ENCODE results near the gene RSPO4. TPM values are rescaled to one million over a fixed set of nuclear protein-coding genes. Genes with fewer than 3 reads are reported as not detected.
A peak's percentile ranks its signal among the peaks of the same experiment; 100 is the strongest.

Gene RSPO4
- total and polyA plus RNA-seq, 2 of the 13 experiments (the other 11 are each of a cell fraction or from before 2014, with no cell fraction given): not detected

DNA sequence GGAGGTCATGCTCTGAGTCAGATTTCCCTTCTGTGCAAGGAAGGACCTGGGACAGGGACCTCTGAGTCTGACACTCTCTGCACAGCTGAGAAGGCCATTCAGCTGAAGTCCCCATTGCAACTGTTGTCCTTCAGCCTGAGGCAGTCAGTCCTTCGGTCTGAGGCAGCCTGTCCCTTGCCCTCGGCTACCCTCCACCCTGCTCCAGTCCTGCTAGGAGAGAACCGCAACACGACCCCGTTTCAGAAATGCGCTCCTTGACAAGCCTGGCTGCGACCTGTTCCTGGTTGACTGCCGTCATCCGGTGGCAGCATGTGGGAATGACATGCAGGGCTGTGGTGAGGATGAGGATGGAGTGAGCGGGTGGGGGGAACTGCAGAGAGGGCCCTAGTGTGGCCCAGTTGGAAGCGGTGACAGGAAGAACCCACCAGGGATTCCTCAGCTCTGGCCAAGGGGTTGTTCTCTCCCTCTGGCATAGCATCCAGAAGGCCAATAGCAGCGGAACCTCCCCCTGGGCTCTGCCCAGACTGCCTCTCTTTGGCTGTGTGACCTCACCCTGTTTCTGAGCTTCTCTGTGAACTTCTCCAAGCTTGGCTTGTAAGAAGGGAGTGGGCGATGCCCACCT is 45.7 kb downstream of the RSPO4 start (continued):
- TF ChIP-seq, protein P1, sequence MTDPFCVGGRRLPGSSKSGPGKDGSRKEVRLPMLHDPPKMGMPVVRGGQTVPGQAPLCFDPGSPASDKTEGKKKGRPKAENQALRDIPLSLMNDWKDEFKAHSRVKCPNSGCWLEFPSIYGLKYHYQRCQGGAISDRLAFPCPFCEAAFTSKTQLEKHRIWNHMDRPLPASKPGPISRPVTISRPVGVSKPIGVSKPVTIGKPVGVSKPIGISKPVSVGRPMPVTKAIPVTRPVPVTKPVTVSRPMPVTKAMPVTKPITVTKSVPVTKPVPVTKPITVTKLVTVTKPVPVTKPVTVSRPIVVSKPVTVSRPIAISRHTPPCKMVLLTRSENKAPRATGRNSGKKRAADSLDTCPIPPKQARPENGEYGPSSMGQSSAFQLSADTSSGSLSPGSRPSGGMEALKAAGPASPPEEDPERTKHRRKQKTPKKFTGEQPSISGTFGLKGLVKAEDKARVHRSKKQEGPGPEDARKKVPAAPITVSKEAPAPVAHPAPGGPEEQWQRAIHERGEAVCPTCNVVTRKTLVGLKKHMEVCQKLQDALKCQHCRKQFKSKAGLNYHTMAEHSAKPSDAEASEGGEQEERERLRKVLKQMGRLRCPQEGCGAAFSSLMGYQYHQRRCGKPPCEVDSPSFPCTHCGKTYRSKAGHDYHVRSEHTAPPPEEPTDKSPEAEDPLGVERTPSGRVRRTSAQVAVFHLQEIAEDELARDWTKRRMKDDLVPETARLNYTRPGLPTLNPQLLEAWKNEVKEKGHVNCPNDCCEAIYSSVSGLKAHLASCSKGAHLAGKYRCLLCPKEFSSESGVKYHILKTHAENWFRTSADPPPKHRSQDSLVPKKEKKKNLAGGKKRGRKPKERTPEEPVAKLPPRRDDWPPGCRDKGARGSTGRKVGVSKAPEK (CRISPR knock-in tag; IDR thresholded peaks at IDR 0.05; ENCODE audit: borderline replicate concordance): 0 out of 2 replicates have a peak, but pooled peaks have one; percentile 88
- TF ChIP-seq KLF15 (CRISPR knock-in tag; IDR thresholded peaks at IDR 0.05; ENCODE audit: borderline replicate concordance) (no peak), BHLHE40 (IDR thresholded peaks at IDR 0.05; ENCODE audit: low read length) (peak; percentile 50; the same call in 1 of the 2 replicates), ZNF850 (CRISPR knock-in tag; conservative IDR thresholded peaks at IDR 0.05) (no peak), ZEB1 (IDR thresholded peaks at IDR 0.05; ENCODE audit: insufficient replicate concordance, low read depth) (no peak), FOXK2 (IDR thresholded peaks at IDR 0.05) (no peak), ZSCAN9 (CRISPR knock-in tag; IDR thresholded peaks at IDR 0.05; ENCODE audit: borderline replicate concordance) (0 out of 2 replicates have a peak, but pooled peaks have one; percentile 66), ASH2L (IDR thresholded peaks at IDR 0.05; ENCODE audit: insufficient read length, low read depth, low read length) (no peak), ZNF749 (CRISPR knock-in tag; IDR thresholded peaks at IDR 0.05; ENCODE audit: borderline replicate concordance) (0 out of 2 replicates have a peak, but pooled peaks have one; percentile 22), PHF21A (CRISPR knock-in tag; IDR thresholded peaks at IDR 0.05) (no peak), ONECUT2 (CRISPR knock-in tag; IDR thresholded peaks at IDR 0.05) (no peak), PCBP1 (IDR thresholded peaks at IDR 0.05; ENCODE audit: borderline replicate concordance, low read depth, low read length) (no peak), STAG1 (CRISPR knock-in tag; IDR thresholded peaks at IDR 0.05) (peak; percentile 100)
- TF ChIP-seq, protein P2, sequence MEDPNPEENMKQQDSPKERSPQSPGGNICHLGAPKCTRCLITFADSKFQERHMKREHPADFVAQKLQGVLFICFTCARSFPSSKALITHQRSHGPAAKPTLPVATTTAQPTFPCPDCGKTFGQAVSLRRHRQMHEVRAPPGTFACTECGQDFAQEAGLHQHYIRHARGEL (CRISPR knock-in tag; IDR thresholded peaks at IDR 0.05): no peak
- TF ChIP-seq, protein P3, sequence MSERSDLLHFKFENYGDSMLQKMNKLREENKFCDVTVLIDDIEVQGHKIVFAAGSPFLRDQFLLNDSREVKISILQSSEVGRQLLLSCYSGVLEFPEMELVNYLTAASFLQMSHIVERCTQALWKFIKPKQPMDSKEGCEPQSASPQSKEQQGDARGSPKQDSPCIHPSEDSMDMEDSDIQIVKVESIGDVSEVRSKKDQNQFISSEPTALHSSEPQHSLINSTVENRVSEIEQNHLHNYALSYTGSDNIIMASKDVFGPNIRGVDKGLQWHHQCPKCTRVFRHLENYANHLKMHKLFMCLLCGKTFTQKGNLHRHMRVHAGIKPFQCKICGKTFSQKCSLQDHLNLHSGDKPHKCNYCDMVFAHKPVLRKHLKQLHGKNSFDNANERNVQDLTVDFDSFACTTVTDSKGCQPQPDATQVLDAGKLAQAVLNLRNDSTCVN (CRISPR knock-in tag; IDR thresholded peaks at IDR 0.05; ENCODE audit: borderline replicate concordance): peak; percentile 69; the same call in 1 of the 2 replicates
- TF ChIP-seq, protein P4, sequence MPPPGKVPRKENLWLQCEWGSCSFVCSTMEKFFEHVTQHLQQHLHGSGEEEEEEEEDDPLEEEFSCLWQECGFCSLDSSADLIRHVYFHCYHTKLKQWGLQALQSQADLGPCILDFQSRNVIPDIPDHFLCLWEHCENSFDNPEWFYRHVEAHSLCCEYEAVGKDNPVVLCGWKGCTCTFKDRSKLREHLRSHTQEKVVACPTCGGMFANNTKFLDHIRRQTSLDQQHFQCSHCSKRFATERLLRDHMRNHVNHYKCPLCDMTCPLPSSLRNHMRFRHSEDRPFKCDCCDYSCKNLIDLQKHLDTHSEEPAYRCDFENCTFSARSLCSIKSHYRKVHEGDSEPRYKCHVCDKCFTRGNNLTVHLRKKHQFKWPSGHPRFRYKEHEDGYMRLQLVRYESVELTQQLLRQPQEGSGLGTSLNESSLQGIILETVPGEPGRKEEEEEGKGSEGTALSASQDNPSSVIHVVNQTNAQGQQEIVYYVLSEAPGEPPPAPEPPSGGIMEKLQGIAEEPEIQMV (CRISPR knock-in tag; IDR thresholded peaks at IDR 0.05; ENCODE audit: low read depth): peak; percentile 49; the same call in 1 of the 2 replicates
- TF ChIP-seq, protein P5, sequence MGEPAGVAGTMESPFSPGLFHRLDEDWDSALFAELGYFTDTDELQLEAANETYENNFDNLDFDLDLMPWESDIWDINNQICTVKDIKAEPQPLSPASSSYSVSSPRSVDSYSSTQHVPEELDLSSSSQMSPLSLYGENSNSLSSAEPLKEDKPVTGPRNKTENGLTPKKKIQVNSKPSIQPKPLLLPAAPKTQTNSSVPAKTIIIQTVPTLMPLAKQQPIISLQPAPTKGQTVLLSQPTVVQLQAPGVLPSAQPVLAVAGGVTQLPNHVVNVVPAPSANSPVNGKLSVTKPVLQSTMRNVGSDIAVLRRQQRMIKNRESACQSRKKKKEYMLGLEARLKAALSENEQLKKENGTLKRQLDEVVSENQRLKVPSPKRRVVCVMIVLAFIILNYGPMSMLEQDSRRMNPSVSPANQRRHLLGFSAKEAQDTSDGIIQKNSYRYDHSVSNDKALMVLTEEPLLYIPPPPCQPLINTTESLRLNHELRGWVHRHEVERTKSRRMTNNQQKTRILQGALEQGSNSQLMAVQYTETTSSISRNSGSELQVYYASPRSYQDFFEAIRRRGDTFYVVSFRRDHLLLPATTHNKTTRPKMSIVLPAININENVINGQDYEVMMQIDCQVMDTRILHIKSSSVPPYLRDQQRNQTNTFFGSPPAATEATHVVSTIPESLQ (CRISPR knock-in tag; conservative IDR thresholded peaks at IDR 0.05): no peak
- TF ChIP-seq, protein P6, sequence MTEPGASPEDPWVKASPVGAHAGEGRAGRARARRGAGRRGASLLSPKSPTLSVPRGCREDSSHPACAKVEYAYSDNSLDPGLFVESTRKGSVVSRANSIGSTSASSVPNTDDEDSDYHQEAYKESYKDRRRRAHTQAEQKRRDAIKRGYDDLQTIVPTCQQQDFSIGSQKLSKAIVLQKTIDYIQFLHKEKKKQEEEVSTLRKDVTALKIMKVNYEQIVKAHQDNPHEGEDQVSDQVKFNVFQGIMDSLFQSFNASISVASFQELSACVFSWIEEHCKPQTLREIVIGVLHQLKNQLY (CRISPR knock-in tag; IDR thresholded peaks at IDR 0.05): no peak
- TF ChIP-seq, protein P7, sequence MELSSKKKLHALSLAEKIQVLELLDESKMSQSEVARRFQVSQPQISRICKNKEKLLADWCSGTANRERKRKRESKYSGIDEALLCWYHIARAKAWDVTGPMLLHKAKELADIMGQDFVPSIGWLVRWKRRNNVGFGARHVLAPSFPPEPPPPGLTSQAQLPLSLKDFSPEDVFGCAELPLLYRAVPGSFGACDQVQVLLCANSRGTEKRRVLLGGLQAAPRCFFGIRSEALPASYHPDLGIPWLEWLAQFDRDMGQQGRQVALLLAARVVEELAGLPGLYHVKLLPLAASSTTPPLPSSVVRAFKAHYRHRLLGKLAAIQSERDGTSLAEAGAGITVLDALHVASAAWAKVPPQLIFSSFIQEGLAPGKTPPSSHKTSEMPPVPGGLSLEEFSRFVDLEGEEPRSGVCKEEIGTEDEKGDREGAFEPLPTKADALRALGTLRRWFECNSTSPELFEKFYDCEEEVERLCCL (CRISPR knock-in tag; IDR thresholded peaks at IDR 0.05; ENCODE audit: borderline replicate concordance): no peak
